Tibial nerve (tissue), 4 donors: ENCODE results near the gene DSN1.

Experiments used
- CTCF ChIP-seq, 5 experiments: fragments of 200-600 bp in 3 of 5; fragments of 450-650 bp in 2 of 5; sonication (generic) in 3 of 5; IDR thresholded peaks; one replicate each; pipeline ENCODE4 v1.5.1; 2016 to 2019; ENCODE audit warnings: antibody characterized with exemption in 5 of 5, mild to moderate bottlenecking in 3 of 5, moderate library complexity in 2 of 5
- EP300 ChIP-seq, 2 donors: sonication (generic); formaldehyde crosslinking; IDR thresholded peaks; one replicate each; pipeline ENCODE4 v1.6.1; 2017; ENCODE audit warnings: antibody characterized with exemption in 2 of 2, mild to moderate bottlenecking in 1 of 2

GRCh38 chr20:36741072-36741471 lies 32.5 kb downstream of the DSN1 start:
- TF ChIP-seq EP300 (IDR thresholded peaks at IDR 0.05): no peak
- TF ChIP-seq CTCF (IDR thresholded peaks at IDR 0.05): no peak
